ENCODE results near the gene TMEM117. TPM values are rescaled to one million over a fixed set of nuclear protein-coding genes. Genes with fewer than 3 reads are reported as not detected.

Gene TMEM117
- polyA plus RNA-seq, 1 donor (not counting 4 experiments of a cell fraction or from before 2014, with no cell fraction given) = 8.5 TPM

DNA sequence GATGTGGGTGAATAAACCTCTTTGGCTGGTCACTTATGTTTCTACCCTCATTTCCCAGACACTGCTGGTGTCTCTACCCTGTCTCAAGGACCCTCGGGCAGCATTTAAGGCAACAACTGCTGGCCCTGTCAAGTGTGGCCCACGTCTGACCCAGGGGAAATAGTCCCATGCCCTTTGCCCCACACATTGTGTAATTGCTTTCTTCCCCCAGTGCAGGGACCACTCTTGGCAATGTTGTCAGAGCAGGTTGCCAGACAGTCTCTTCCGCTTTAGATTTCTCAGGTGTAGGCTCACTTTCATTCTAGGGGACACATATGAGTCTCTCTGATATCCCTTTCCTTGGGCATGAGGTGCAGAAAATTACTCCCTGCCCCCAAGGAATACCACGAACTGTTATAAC, 216.7 kb downstream of the TMEM117 start:
- H3K27ac ChIP-seq (ENCODE audit: control insufficient read depth, insufficient read depth, low read length) = no peak overlapping the region
- no peaks in the 10 kb centered on the region for H3K27me3 ChIP-seq (ENCODE audit: control insufficient read depth, extremely low read depth, insufficient read depth, low read length)
- no peak for FAIRE-seq
- no peak overlapping the region for H3K9ac ChIP-seq (ENCODE audit: control insufficient read depth, extremely low read depth, insufficient read depth, low read length)
- no peak overlapping the region for H3K4me3 ChIP-seq (ENCODE audit: control insufficient read depth in 2 of 3, extremely low read depth in 1 of 3, insufficient read depth in 2 of 3, low read depth in 1 of 3, low read length in 3 of 3)
- no peaks in the 10 kb centered on the region for H3K36me3 ChIP-seq (ENCODE audit: control insufficient read depth in 2 of 2, extremely low read depth in 1 of 2, insufficient read depth in 2 of 2, low read length in 2 of 2)
- dilution Hi-C loops (cut with MboI; ENCODE audit: extremely low pct_ligation_motif_present, low sequenced_read_pairs) = no loop called here
- peaks cover 15% of the 10 kb centered on the region for H3K4me1 ChIP-seq (ENCODE audit: control insufficient read depth, extremely low read depth, insufficient read depth, low read length)
- H3K9me3 ChIP-seq (ENCODE audit: control insufficient read depth, low read depth, low read length) = no peaks in the 10 kb centered on the region
- DNase-seq (ENCODE audit: low read depth, low spot score) = no peak
- no peaks in the 10 kb centered on the region for H3K9me1 ChIP-seq (ENCODE audit: control insufficient read depth, extremely low read depth, insufficient read depth, low read length)
- no peak overlapping the region for H3K4me2 ChIP-seq (ENCODE audit: control insufficient read depth, extremely low read depth, insufficient read depth, low read depth, low read length)
- no peak overlapping the region for H2AFZ ChIP-seq (ENCODE audit: control insufficient read depth, low read length)
- no peaks in the 10 kb centered on the region for H3K79me2 ChIP-seq (ENCODE audit: control insufficient read depth, insufficient read depth, low read length)
- no peaks in the 10 kb centered on the region for H4K20me1 ChIP-seq (ENCODE audit: control insufficient read depth, extremely low read depth, insufficient read depth, low read length)
- TF ChIP-seq, protein P1, sequence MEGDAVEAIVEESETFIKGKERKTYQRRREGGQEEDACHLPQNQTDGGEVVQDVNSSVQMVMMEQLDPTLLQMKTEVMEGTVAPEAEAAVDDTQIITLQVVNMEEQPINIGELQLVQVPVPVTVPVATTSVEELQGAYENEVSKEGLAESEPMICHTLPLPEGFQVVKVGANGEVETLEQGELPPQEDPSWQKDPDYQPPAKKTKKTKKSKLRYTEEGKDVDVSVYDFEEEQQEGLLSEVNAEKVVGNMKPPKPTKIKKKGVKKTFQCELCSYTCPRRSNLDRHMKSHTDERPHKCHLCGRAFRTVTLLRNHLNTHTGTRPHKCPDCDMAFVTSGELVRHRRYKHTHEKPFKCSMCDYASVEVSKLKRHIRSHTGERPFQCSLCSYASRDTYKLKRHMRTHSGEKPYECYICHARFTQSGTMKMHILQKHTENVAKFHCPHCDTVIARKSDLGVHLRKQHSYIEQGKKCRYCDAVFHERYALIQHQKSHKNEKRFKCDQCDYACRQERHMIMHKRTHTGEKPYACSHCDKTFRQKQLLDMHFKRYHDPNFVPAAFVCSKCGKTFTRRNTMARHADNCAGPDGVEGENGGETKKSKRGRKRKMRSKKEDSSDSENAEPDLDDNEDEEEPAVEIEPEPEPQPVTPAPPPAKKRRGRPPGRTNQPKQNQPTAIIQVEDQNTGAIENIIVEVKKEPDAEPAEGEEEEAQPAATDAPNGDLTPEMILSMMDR (optimal IDR thresholded peaks at IDR 0.05 in 1 of 3, IDR thresholded peaks at IDR 0.05 in 1 of 3, conservative IDR thresholded peaks at IDR 0.05 in 1 of 3; ENCODE audit: extremely low read depth in 1 of 3, insufficient read depth in 2 of 3, low read length in 3 of 3) = no peak
- TF ChIP-seq EZH2 (IDR thresholded peaks at IDR 0.05; ENCODE audit: low read length) = no peak

DNA sequence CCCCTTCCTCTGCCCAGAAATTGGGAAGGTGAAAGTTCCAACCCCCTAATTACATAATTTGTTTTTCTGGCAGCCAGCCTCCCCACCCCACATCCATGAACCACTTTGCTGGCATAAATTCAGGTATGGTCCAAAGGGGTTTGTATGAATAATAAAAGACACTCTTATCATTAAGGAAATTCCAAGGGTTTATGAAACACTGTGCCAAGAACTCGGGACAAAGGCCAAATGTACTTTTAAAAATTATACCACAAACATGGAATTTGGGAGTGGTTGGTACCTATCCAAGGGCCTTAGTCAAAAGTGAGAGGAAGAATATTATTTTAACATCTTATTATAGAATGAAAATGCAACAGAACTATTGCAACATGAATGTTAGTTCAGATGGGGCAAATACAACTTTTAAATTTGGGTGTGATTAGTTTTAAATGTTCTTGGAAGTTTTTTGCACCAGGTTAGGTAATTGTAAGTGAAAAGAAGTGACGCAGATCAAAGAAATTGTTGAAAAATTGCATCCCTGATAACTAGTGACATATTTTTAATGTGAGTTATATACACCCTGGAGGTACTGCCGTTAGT, 217.8 kb downstream of the TMEM117 start:
- Histone ChIP-seq H3K9me3 (ENCODE audit: control insufficient read depth, low read depth, low read length) (no peaks in the 10 kb centered on the region), H3K4me1 (ENCODE audit: control insufficient read depth, extremely low read depth, insufficient read depth, low read length) (peaks cover 15% of the 10 kb centered on the region), H3K79me2 (ENCODE audit: control insufficient read depth, insufficient read depth, low read length) (no peaks in the 10 kb centered on the region), H3K27me3 (ENCODE audit: control insufficient read depth, extremely low read depth, insufficient read depth, low read length) (no peaks in the 10 kb centered on the region), H3K9ac (ENCODE audit: control insufficient read depth, extremely low read depth, insufficient read depth, low read length) (no peak overlapping the region), H3K4me3 (ENCODE audit: control insufficient read depth in 2 of 3, extremely low read depth in 1 of 3, insufficient read depth in 2 of 3, low read depth in 1 of 3, low read length in 3 of 3) (no peak overlapping the region), H3K9me1 (ENCODE audit: control insufficient read depth, extremely low read depth, insufficient read depth, low read length) (no peaks in the 10 kb centered on the region), H3K27ac (ENCODE audit: control insufficient read depth, insufficient read depth, low read length) (no peak overlapping the region), H3K4me2 (ENCODE audit: control insufficient read depth, extremely low read depth, insufficient read depth, low read depth, low read length) (peak overlapping the region; percentile 58), H4K20me1 (ENCODE audit: control insufficient read depth, extremely low read depth, insufficient read depth, low read length) (no peaks in the 10 kb centered on the region), H3K36me3 (ENCODE audit: control insufficient read depth in 2 of 2, extremely low read depth in 1 of 2, insufficient read depth in 2 of 2, low read length in 2 of 2) (no peaks in the 10 kb centered on the region), H2AFZ (ENCODE audit: control insufficient read depth, low read length) (no peak overlapping the region)
- peak; percentile 39 for FAIRE-seq
- dilution Hi-C loops (cut with MboI; ENCODE audit: extremely low pct_ligation_motif_present, low sequenced_read_pairs) = no loop called here
- no peak for DNase-seq (ENCODE audit: low read depth, low spot score)
- TF ChIP-seq, protein P1 (optimal IDR thresholded peaks at IDR 0.05 in 1 of 3, IDR thresholded peaks at IDR 0.05 in 1 of 3, conservative IDR thresholded peaks at IDR 0.05 in 1 of 3; ENCODE audit: extremely low read depth in 1 of 3, insufficient read depth in 2 of 3, low read length in 3 of 3) = no peak
- no peak for TF ChIP-seq EZH2 (IDR thresholded peaks at IDR 0.05; ENCODE audit: low read length)

All from keratinocyte (primary cell).